ENCODE results near the gene DVL1.

Gene DVL1

GRCh38 chr1:1343811-1344421, 5.3 kb downstream of the DVL1 start:
- DNase-seq (ENCODE audit: low read depth): no peak
- no peak overlapping the region for H3K4me3 ChIP-seq (ENCODE audit: low read length)
- TF ChIP-seq CTCF (conservative IDR thresholded peaks at IDR 0.05; ENCODE audit: low read length): no peak

GRCh38 chr1:1342584-1343115, 6.6 kb downstream of the DVL1 start:
- no peak for TF ChIP-seq CTCF (conservative IDR thresholded peaks at IDR 0.05; ENCODE audit: low read length)
- no peak for DNase-seq (ENCODE audit: low read depth)
- H3K4me3 ChIP-seq (ENCODE audit: low read length): no peak overlapping the region

- TF ChIP-seq CTCF (conservative IDR thresholded peaks at IDR 0.05; ENCODE audit: low read length): no peak
- no peak for DNase-seq (ENCODE audit: low read depth)
- no peak overlapping the region for H3K4me3 ChIP-seq (ENCODE audit: low read length)
Observed at GRCh38 chr1:1342061-1342562, 7.1 kb downstream of the DVL1 start.

- no peak for TF ChIP-seq CTCF (conservative IDR thresholded peaks at IDR 0.05; ENCODE audit: low read length)
- no peak overlapping the region for H3K4me3 ChIP-seq (ENCODE audit: low read length)
- DNase-seq (ENCODE audit: low read depth): no peak
Observed at GRCh38 chr1:1341549-1342021, 7.6 kb downstream of the DVL1 start.

GRCh38 chr1:1340791-1341548, 8.2 kb downstream of the DVL1 start:
- H3K4me3 ChIP-seq (ENCODE audit: low read length): no peak overlapping the region
- DNase-seq (ENCODE audit: low read depth): no peak
- no peak for TF ChIP-seq CTCF (conservative IDR thresholded peaks at IDR 0.05; ENCODE audit: low read length)

GRCh38 chr1:1340185-1340584, 9.0 kb downstream of the DVL1 start:
- no peak for TF ChIP-seq CTCF (conservative IDR thresholded peaks at IDR 0.05; ENCODE audit: low read length)
- DNase-seq (ENCODE audit: low read depth): no peak
- no peak overlapping the region for H3K4me3 ChIP-seq (ENCODE audit: low read length)

Data from AG10803 (cell line).